A549 (cell line): Measurements from ENCODE around the gene REL. TPM values are rescaled to one million over a fixed set of nuclear protein-coding genes. Genes with fewer than 3 reads are reported as not detected.

Experiments used
- ATAC-seq, 2 experiments: fragments of 200-7000 bp in 1 of 2; fragments of >200 bp in 1 of 2; cut with Nextera tagmentation in 1 of 2; cut with Tn5 transposase in 1 of 2; 3 replicates each; pipeline versions ENCODE4 v1.8.0 to v1.9.1; 2018 to 2020; ENCODE audit warnings: mild to moderate bottlenecking in 1 of 2, moderate library complexity in 1 of 2
- CTCF ChIA-PET: fragments of 300-600 bp; sonication (Branson Sonifier 250); formaldehyde crosslinking; extraction: SDS; loops from one replicate; lab custom pipeline; 2021; ENCODE audit warnings: antibody characterized with exemption, inconsistent platforms; lab: Yijun Ruan, JAX
- POLR2A ChIA-PET: fragments of 350-600 bp; formaldehyde crosslinking; extraction: SDS; loops from one replicate; lab custom pipeline; 2021; ENCODE audit warnings: antibody characterized with exemption, inconsistent platforms; lab: Yijun Ruan, JAX
- DNase-seq, 2 experiments: peaks; one replicate each; pipeline versions ENCODE4 v3.0.0 to v3.0.0-alpha.2; 2011 to 2016; ENCODE audit warnings: low read depth in 1 of 2, low spot score in 1 of 2
- FAIRE-seq: peaks from 2 replicates; lab custom pipeline; 2011; peaks lifted over from hg19 to GRCh38; lab: Jason Lieb, UNC
- H3K27ac ChIP-seq, 2 experiments: fragments of >200 bp; sonication (Bioruptor Twin); formaldehyde crosslinking; 3 replicates each; pipeline ENCODE4 v1.5.1; 2016 to 2017
- H3K4me1 ChIP-seq: fragments of >200 bp; sonication (Bioruptor Twin); formaldehyde crosslinking; 3 replicates; pipeline ENCODE4 v1.6.1; 2016
- H3K4me2 ChIP-seq: fragments of >200 bp; sonication (Bioruptor Twin); formaldehyde crosslinking; 3 replicates; pipeline ENCODE4 v1.6.1; 2016
- H3K4me3 ChIP-seq: fragments of >200 bp; sonication (Bioruptor Twin); formaldehyde crosslinking; 3 replicates; pipeline ENCODE4 v1.5.1; 2016
- H3K9me3 ChIP-seq: fragments of >200 bp; sonication (Bioruptor Twin); formaldehyde crosslinking; 3 replicates; pipeline ENCODE4 v1.6.1; 2016
- CBX8 ChIP-seq: fragments of 200-600 bp; sonication (generic); IDR thresholded peaks from 2 replicates; pipeline ENCODE4 v1.6.1; 2016
- CEBPB ChIP-seq, 2 experiments: fragments of >200 bp in 1 of 2; sonication (Bioruptor Twin) in 1 of 2; formaldehyde crosslinking in 1 of 2; IDR thresholded peaks; 2 replicates each; pipeline ENCODE4 v1.6.1; 2012 to 2016
- ESRRA ChIP-seq: fragments of 150-350 bp; IDR thresholded peaks from 2 replicates; pipeline ENCODE4 v1.6.1; 2014; ENCODE audit warnings: mild to moderate bottlenecking, low read length, borderline replicate concordance
- FOSB ChIP-seq: fragments of 250-450 bp; sonication (Bioruptor Pico); IDR thresholded peaks from 2 replicates; pipeline ENCODE4 v1.5.0; 2020; ENCODE audit warnings: mild to moderate bottlenecking, moderate library complexity
- FOXS1 ChIP-seq: fragments of 250-450 bp; sonication (Bioruptor Pico); IDR thresholded peaks from 2 replicates; pipeline ENCODE4 v1.5.0; 2020; ENCODE audit warnings: mild to moderate bottlenecking, moderate library complexity
- GATA3 ChIP-seq: IDR thresholded peaks from 2 replicates; pipeline ENCODE4 v1.6.1; 2012; ENCODE audit warnings: borderline replicate concordance
- HEYL ChIP-seq: fragments of 250-450 bp; sonication (Bioruptor Pico); IDR thresholded peaks from 2 replicates; pipeline ENCODE4 v1.8.0; 2021; ENCODE audit warnings: mild to moderate bottlenecking, moderate library complexity
- HOXA7 ChIP-seq: fragments of 250-450 bp; sonication (Bioruptor Pico); IDR thresholded peaks from 2 replicates; pipeline ENCODE4 v1.5.0; 2020; ENCODE audit warnings: mild to moderate bottlenecking, moderate library complexity
- MAFK ChIP-seq: fragments of 450-650 bp; IDR thresholded peaks from 2 replicates; pipeline ENCODE4 v1.6.1; 2014; ENCODE audit not compliant: partially characterized antibody
- MYC ChIP-seq: IDR thresholded peaks from 2 replicates; pipeline ENCODE4 v1.6.1; 2012; ENCODE audit warnings: mild to moderate bottlenecking, inconsistent platforms, low read length, improper control_type of control experiment, borderline replicate concordance
- NFE2L2 ChIP-seq: fragments of 150-350 bp; conservative IDR thresholded peaks from 2 replicates; pipeline ENCODE4 v1.6.1; 2014; ENCODE audit warnings: low read length
- RAD21 ChIP-seq, 2 experiments: fragments of >200 bp in 1 of 2; sonication (Bioruptor Twin) in 1 of 2; formaldehyde crosslinking in 1 of 2; IDR thresholded peaks in 1 of 2; conservative IDR thresholded peaks in 1 of 2; 2 replicates in 1 of 2; 3 replicates in 1 of 2; pipeline ENCODE4 v1.6.1; 2012 to 2018; ENCODE audit warnings: inconsistent platforms in 1 of 2
- RFX5 ChIP-seq: fragments of 450-650 bp; IDR thresholded peaks from 2 replicates; pipeline ENCODE4 v1.7.1; 2014; ENCODE audit warnings: antibody characterized with exemption, mild to moderate bottlenecking, moderate library complexity
- SMC3 ChIP-seq: fragments of >200 bp; sonication (Bioruptor Twin); formaldehyde crosslinking; IDR thresholded peaks from 3 replicates; pipeline ENCODE4 v1.6.1; 2018; ENCODE audit warnings: inconsistent platforms
- SREBF2 ChIP-seq: fragments of 450-650 bp; IDR thresholded peaks from 2 replicates; pipeline ENCODE4 v1.6.1; 2014; ENCODE audit warnings: mild to moderate bottlenecking, moderate library complexity
- TP53 ChIP-seq: fragments of 250-450 bp; sonication (Bioruptor Pico); IDR thresholded peaks from 2 replicates; pipeline ENCODE4 v1.5.0; 2021; ENCODE audit warnings: mild to moderate bottlenecking, moderate library complexity
- ZC3H11A ChIP-seq: fragments of 450-650 bp; IDR thresholded peaks from 2 replicates; pipeline ENCODE4 v1.6.1; 2014; ENCODE audit warnings: antibody characterized with exemption, mild to moderate bottlenecking
- WGBS: methylation state at CpG from one replicate; pipeline ENCODE4 v1.1.6; 2017; ENCODE audit errors: missing lambda C conversion rate; 5-methylcytosine and 5-hydroxymethylcytosine counted together
- polyA plus RNA-seq, 4 experiments: library from polyadenylated mRNA; depleted of rRNA in 3 of 4; stranded (reverse); fragments of >200 nt; fragmentation: RNase III in 1 of 4; extraction: RNeasy Plus Mini Kit Qiagen cat#74134 plus additional on column Dnase treatment in 1 of 4; gene quantifications; 2 replicates in 3 of 4; 3 replicates in 1 of 4; pipeline ENCODE4 v1.2.3, GENCODE V29; 2011 to 2017
- TF ChIP-seq, protein P1 (sequence below): fragments of 250-450 bp; sonication (Bioruptor Pico); IDR thresholded peaks from 2 replicates; pipeline ENCODE4 v1.5.0; 2021; ENCODE audit warnings: mild to moderate bottlenecking, moderate library complexity, borderline replicate concordance
- TF ChIP-seq, protein P2 (sequence below): fragments of 250-450 bp; sonication (Bioruptor Pico); IDR thresholded peaks from 2 replicates; pipeline ENCODE4 v1.5.0; 2020; ENCODE audit warnings: low read depth, mild to moderate bottlenecking, moderate library complexity
- TF ChIP-seq, protein P3 (sequence below): fragments of >200 bp; sonication (Bioruptor Twin); formaldehyde crosslinking; IDR thresholded peaks from 2 replicates; pipeline ENCODE4 v1.6.1; 2016
- TF ChIP-seq, protein P4 (sequence below): fragments of 150-350 bp; IDR thresholded peaks from 2 replicates; pipeline ENCODE4 v1.6.1; 2014; ENCODE audit warnings: low read depth, mild to moderate bottlenecking, low read length
- TF ChIP-seq, protein P5 (sequence below): fragments of 450-650 bp; IDR thresholded peaks from 2 replicates; pipeline ENCODE4 v1.6.1; 2014; ENCODE audit warnings: antibody characterized with exemption
- TF ChIP-seq, protein P6 (sequence below): fragments of >200 bp; sonication (Bioruptor Twin); formaldehyde crosslinking; IDR thresholded peaks from 3 replicates; pipeline ENCODE4 v1.6.1; 2016

Gene REL
- polyA plus RNA-seq, 2 of the 4 experiments (the other 2 are of a cell fraction): 2.4 to 9.3 TPM

DNA sequence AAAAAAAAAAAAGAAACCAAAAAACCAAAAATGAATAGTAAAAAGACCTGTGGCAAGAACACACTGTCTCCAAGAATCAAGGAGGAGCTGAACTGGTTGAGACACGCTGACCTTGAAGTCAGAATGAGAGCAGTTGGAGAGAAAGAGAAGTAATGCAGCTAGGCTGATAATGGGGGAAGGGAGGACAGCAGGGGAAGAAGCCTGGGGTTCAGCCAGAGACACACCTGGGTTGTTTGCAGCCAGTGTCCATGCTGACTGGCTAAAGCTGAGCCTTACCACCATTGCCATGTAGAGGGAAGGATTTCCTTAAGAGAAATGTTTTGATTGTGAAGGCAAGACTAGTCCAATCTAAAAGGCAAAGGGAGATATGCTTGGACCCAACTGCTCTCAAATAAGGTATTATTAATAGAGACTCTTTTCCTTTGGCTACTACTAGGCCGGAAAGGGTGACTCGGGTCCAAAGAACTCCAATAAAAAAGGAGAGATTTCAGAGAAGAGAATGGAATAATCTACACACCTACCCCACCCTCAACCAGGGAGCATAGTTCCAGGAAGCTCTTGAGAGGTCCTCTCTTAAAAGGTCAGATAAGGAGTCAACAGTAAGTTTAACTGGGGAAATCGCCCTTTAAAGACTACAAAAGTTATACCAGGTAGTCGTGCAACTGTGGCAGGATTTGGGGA lies 25.2 kb upstream of the REL start (continued):
- no peak for TF ChIP-seq SMC3
- TF ChIP-seq CBX8: no peak
- TF ChIP-seq, protein P1, sequence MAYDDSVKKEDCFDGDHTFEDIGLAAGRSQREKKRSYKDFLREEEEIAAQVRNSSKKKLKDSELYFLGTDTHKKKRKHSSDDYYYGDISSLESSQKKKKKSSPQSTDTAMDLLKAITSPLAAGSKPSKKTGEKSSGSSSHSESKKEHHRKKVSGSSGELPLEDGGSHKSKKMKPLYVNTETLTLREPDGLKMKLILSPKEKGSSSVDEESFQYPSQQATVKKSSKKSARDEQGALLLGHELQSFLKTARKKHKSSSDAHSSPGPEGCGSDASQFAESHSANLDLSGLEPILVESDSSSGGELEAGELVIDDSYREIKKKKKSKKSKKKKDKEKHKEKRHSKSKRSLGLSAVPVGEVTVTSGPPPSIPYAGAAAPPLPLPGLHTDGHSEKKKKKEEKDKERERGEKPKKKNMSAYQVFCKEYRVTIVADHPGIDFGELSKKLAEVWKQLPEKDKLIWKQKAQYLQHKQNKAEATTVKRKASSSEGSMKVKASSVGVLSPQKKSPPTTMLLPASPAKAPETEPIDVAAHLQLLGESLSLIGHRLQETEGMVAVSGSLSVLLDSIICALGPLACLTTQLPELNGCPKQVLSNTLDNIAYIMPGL: no peak
- no peak for TF ChIP-seq NFE2L2

DNA sequence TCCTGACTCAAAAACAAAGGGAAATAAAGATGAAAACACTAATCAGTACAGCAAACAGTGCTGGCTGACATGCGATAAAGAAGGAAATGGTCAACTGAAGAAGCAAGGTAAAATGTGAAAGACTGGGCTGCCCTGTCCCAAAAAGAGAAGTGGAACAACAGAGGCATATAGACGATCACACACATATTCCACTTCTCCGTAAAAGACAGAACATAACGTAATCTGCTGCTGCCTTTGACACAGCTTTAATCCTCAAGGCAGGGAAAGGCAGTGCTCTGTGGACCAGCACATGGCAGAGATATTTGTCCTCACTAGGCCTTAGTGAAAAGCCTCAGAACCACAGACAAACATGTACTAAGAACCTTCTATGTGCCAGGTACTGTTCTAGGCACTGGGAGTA lies 24.3 kb upstream of the REL start:
- TF ChIP-seq MYC: no peak
- no peak for TF ChIP-seq HEYL (CRISPR knock-in tag)
- no peak for TF ChIP-seq MAFK
- TF ChIP-seq, protein P2, sequence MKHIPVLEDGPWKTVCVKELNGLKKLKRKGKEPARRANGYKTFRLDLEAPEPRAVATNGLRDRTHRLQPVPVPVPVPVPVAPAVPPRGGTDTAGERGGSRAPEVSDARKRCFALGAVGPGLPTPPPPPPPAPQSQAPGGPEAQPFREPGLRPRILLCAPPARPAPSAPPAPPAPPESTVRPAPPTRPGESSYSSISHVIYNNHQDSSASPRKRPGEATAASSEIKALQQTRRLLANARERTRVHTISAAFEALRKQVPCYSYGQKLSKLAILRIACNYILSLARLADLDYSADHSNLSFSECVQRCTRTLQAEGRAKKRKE (CRISPR knock-in tag): no peak
- TF ChIP-seq SREBF2: no peak
- TF ChIP-seq HOXA7 (CRISPR knock-in tag): no peak
- TF ChIP-seq RFX5: no peak
- no peak for TF ChIP-seq TP53 (CRISPR knock-in tag)
- TF ChIP-seq FOXS1 (CRISPR knock-in tag): no peak
- no peak for TF ChIP-seq RAD21 (conservative IDR thresholded peaks at IDR 0.05 in 1 of 2, IDR thresholded peaks at IDR 0.05 in 1 of 2)
- TF ChIP-seq, protein P3, sequence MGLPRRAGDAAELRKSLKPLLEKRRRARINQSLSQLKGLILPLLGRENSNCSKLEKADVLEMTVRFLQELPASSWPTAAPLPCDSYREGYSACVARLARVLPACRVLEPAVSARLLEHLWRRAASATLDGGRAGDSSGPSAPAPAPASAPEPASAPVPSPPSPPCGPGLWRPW: no peak
- TF ChIP-seq ZC3H11A: no peak
- TF ChIP-seq, protein P4, sequence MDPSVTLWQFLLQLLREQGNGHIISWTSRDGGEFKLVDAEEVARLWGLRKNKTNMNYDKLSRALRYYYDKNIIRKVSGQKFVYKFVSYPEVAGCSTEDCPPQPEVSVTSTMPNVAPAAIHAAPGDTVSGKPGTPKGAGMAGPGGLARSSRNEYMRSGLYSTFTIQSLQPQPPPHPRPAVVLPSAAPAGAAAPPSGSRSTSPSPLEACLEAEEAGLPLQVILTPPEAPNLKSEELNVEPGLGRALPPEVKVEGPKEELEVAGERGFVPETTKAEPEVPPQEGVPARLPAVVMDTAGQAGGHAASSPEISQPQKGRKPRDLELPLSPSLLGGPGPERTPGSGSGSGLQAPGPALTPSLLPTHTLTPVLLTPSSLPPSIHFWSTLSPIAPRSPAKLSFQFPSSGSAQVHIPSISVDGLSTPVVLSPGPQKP: no peak
- no peak for TF ChIP-seq GATA3
- no peak for TF ChIP-seq FOSB
- no peak for TF ChIP-seq CBX8
- no peak for TF ChIP-seq CEBPB (IDR thresholded peaks at IDR 0.05)
- no peak for TF ChIP-seq ESRRA
- H3K9me3 ChIP-seq: no peaks in the 10 kb centered on the region
- ChIA-PET CTCF (interaction anchor here (0.5 kb wide), 1 partner anchor 472 kb away, joined by 3 read pairs; no protein-coding TSS in a partner anchor), POLR2A (no interaction called here)
- H3K4me1 ChIP-seq: peaks cover 7% of the 10 kb centered on the region; the same call in 1 of the 3 replicates
- ATAC-seq: no peak
- no peak for DNase-seq
- H3K4me3 ChIP-seq: no peak overlapping the region
- H3K27ac ChIP-seq: no peak overlapping the region
- FAIRE-seq: no peak
- no peak overlapping the region for H3K4me2 ChIP-seq
- WGBS: 82% methylated on average over 4 of the region's 4 CpGs

DNA sequence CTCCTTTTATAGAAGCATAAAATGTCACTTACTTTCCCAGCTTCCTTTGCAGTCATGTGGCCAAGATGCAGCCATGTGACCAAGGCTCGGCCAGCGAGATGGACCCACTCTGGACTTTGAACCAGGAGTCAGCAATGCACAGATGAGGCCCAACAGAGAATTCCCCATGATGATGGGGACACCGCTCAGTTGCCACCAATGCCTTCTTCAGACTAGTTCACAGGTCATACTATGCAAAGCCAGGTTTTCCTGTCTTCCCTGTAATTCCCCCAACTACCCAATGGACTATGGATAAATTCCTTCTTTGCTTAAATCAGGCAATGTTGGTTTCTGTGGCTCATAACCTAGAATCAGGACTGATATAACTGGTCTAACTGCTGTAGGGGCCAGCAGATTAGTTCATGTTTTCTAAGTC lies 22.5 kb upstream of the REL start:
- no peak for DNase-seq
- no peak overlapping the region for H3K4me2 ChIP-seq
- ATAC-seq: no peak
- peaks cover 7% of the 10 kb centered on the region; the same call in 1 of the 3 replicates for H3K4me1 ChIP-seq
- ChIA-PET CTCF (no interaction called here), POLR2A (no interaction called here)
- H3K27ac ChIP-seq: no peak overlapping the region
- H3K4me3 ChIP-seq: no peak overlapping the region
- FAIRE-seq: no peak
- TF ChIP-seq, protein P5, sequence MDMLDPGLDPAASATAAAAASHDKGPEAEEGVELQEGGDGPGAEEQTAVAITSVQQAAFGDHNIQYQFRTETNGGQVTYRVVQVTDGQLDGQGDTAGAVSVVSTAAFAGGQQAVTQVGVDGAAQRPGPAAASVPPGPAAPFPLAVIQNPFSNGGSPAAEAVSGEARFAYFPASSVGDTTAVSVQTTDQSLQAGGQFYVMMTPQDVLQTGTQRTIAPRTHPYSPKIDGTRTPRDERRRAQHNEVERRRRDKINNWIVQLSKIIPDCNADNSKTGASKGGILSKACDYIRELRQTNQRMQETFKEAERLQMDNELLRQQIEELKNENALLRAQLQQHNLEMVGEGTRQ: peak; percentile 49
- TF ChIP-seq, protein P6, sequence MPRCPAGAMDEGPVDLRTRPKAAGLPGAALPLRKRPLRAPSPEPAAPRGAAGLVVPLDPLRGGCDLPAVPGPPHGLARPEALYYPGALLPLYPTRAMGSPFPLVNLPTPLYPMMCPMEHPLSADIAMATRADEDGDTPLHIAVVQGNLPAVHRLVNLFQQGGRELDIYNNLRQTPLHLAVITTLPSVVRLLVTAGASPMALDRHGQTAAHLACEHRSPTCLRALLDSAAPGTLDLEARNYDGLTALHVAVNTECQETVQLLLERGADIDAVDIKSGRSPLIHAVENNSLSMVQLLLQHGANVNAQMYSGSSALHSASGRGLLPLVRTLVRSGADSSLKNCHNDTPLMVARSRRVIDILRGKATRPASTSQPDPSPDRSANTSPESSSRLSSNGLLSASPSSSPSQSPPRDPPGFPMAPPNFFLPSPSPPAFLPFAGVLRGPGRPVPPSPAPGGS: no peak
- TF ChIP-seq, all 56 proteins: peak for 1
- WGBS: 75% methylated on average over 3 of the region's 3 CpGs
- H3K9me3 ChIP-seq: no peaks in the 10 kb centered on the region
